Pulmonary artery endothelial cell (primary cell): ENCODE results near the gene HLX. TPM values are rescaled to one million over a fixed set of nuclear protein-coding genes. Genes with fewer than 3 reads are reported as not detected.

ENCODE experiments used
- DNase-seq: peaks from one replicate; pipeline ENCODE4 v3.0.0-alpha.2; 2011; ENCODE audit warnings: low read depth, low spot score
- total RNA-seq: library from RNA; depleted of rRNA; stranded (reverse); fragments of >200 nt; gene quantifications from 2 replicates; pipeline ENCODE4 v1.2.3, GENCODE V29; 2014

Gene HLX
- total RNA-seq, 1 donor from 2014 or later, result 16.3 TPM

GRCh38 chr1:220894924-220895256, 15.6 kb downstream of the HLX start:
- no peak for DNase-seq

GRCh38 chr1:220895412-220895946, 16.2 kb downstream of the HLX start:
- DNase-seq, result no peak

GRCh38 chr1:220896092-220896491, 16.8 kb downstream of the HLX start:
- DNase-seq, result no peak

- no peak for DNase-seq
Observed at GRCh38 chr1:220900842-220901241, 21.6 kb downstream of the HLX start.

- no peak for DNase-seq
Observed at GRCh38 chr1:220901881-220902280, 22.6 kb downstream of the HLX start.

- no peak for DNase-seq
Observed at GRCh38 chr1:220902916-220903315, 23.7 kb downstream of the HLX start.

- DNase-seq, result no peak
Observed at GRCh38 chr1:220904876-220905275, 25.6 kb downstream of the HLX start.

- DNase-seq, result no peak
Observed at GRCh38 chr1:220905650-220906560, 26.7 kb downstream of the HLX start.

GRCh38 chr1:220906561-220907334, 27.5 kb downstream of the HLX start:
- no peak for DNase-seq

- DNase-seq, result no peak
Observed at GRCh38 chr1:220908757-220909156, 29.5 kb downstream of the HLX start.

- no peak for DNase-seq
Observed at GRCh38 chr1:220910021-220910420, 30.8 kb downstream of the HLX start.

- no peak for DNase-seq
Observed at GRCh38 chr1:220914283-220915116, 35.3 kb downstream of the HLX start.

- no peak for DNase-seq
Observed at GRCh38 chr1:220915117-220915440, 35.8 kb downstream of the HLX start.

- no peak for DNase-seq
Observed at GRCh38 chr1:220915954-220916353, 36.7 kb downstream of the HLX start.

- no peak for DNase-seq
Observed at GRCh38 chr1:220917101-220917500, 37.9 kb downstream of the HLX start.

GRCh38 chr1:220917535-220918209, 38.4 kb downstream of the HLX start:
- no peak for DNase-seq

- DNase-seq, result no peak
Observed at GRCh38 chr1:220918285-220918951, 39.2 kb downstream of the HLX start.

- DNase-seq, result no peak
Observed at GRCh38 chr1:220920967-220921366, 41.7 kb downstream of the HLX start.

- DNase-seq, result no peak
Observed at GRCh38 chr1:220921498-220921897, 42.3 kb downstream of the HLX start.

GRCh38 chr1:220921971-220922635, 42.9 kb downstream of the HLX start:
- no peak for DNase-seq
